C1 segment of cervical spinal cord (tissue), 14 donors: ENCODE measurements around the gene ATP6V1C2.
"Not testable (repeated sequence)": the region's sequence is repeated elsewhere in the genome, so short reads cannot be mapped to it uniquely, and the experiment has no call there.

ENCODE experiments used
- DNase-seq, 14 donors: peaks; one replicate each; lab custom pipeline; 2025; lab: John Stamatoyannopoulos, UW

Gene ATP6V1C2

DNA sequence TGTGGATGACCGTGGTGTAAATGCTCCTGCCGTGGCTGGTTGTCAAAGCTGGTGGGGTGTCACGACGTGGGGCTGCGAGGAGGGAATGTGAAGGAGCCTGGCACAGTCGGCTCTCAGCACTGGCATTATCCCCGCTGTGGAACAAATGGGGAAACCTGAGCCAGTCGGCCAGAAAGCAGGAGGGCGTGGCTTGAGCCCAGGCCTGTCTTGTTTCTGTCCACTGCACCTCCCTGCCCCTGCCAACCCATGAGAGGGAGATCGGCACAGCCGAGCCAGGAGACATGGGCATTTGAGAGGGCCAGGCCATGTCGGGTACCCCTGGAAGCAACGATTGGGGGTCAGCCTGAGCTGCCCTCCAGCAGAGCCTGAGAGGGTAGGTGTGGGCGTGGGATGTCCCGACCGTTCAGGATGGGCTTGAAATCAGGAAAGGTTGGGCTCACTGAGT is 46.7 kb downstream of the ATP6V1C2 start:
- DNase-seq = no peak

- DNase-seq = no peak
Measured at GRCh38 chr2:10770956-10771750, 49.7 kb downstream of the ATP6V1C2 start.

- DNase-seq = no peak
Measured at GRCh38 chr2:10771786-10772185, 50.4 kb downstream of the ATP6V1C2 start.

DNA sequence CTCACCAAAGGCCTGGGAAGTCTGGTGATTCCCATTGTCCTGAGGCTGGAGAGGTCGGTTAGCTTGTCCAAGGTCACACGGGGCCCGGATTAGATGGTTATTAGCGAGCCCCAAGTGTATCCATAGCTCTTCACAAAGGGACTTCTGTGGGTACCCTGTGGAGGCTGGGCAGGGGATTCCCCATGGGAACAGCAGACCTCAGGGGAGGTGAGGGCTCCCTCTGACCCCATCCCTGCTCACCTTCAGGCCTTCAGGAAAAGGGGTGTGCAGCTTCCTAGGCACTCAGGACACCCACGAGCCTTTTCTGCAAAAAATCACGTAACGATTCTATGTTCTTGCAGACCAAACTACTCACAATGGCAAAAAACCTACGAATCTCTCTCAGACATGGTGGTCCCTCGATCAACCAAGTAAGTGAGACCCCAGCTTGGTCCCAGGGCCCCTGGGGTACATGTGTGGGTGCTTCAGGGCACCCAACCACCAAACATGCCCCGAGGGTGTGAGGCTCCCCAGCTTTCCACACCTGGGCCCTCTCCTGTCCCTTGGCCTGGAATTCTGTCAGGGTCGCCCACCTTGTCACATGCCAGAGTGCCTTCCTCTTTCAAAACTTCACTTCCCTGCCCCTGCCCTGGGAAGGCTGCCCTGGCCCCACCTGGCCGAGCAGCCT is 50.9 kb downstream of the ATP6V1C2 start:
- DNase-seq = no peak

DNA sequence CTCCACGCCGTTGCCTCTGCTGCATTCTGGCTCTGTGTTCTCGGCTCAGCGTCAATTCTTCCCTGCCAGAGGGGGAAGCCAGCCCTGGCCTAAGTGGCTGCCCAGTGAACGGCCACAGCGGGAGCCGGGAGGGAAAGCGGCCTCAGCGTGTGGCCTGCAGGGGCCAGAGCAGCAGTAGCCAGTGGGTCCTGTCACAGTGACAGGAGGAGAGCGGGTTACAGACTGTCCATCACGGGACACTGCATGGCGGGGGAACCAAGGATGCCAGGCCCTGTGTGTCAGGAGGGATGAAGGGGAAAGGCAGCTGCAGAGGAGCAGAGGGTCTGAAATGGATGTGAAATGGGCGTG is 51.4 kb downstream of the ATP6V1C2 start:
- DNase-seq = no peak

GRCh38 chr2:10773821-10774341 is 52.5 kb downstream of the ATP6V1C2 start:
- DNase-seq = no peak

- DNase-seq = no peak
Measured at GRCh38 chr2:10774394-10774793, 53.0 kb downstream of the ATP6V1C2 start.

- no peak for DNase-seq
Measured at GRCh38 chr2:10775021-10775780, 53.8 kb downstream of the ATP6V1C2 start.

- DNase-seq = no peak
Measured at GRCh38 chr2:10775831-10776230, 54.4 kb downstream of the ATP6V1C2 start.

DNA sequence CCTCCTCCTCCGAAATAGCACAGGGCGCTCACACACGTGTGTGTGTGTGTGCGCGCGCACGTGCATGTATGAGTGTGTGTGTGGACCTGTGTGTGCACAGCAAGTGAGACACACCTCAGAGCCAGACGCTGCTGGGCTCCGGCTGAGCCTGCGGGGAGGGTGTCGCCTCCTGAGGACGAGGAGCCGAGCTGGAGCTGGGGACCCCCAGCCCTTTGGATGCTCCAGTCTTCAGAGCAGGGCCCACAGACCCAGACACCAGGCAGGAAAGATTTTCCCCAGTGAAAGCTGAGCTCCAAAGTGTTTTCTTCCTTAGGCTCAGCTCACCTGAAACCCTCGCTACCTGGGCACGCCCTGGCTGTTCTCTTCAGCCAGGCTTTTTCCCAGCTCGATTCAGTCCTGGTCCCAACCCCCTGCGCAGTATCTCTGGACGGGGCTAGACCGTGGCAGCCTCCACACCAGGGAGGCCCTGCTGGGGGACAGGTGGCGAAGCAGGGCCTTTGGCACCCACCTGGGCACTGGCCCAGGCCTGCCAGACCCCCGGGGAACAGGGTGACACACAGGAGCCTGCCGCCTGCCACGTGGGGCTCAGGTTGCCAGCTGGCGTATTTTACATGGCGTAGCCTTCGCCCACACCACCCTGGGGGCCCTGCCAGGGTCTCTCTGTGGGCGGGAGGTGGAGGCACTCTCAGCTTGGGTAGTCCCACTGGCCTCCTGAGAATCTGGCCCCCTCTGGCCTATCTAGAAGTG is 55.0 kb downstream of the ATP6V1C2 start:
- DNase-seq = no peak

DNA sequence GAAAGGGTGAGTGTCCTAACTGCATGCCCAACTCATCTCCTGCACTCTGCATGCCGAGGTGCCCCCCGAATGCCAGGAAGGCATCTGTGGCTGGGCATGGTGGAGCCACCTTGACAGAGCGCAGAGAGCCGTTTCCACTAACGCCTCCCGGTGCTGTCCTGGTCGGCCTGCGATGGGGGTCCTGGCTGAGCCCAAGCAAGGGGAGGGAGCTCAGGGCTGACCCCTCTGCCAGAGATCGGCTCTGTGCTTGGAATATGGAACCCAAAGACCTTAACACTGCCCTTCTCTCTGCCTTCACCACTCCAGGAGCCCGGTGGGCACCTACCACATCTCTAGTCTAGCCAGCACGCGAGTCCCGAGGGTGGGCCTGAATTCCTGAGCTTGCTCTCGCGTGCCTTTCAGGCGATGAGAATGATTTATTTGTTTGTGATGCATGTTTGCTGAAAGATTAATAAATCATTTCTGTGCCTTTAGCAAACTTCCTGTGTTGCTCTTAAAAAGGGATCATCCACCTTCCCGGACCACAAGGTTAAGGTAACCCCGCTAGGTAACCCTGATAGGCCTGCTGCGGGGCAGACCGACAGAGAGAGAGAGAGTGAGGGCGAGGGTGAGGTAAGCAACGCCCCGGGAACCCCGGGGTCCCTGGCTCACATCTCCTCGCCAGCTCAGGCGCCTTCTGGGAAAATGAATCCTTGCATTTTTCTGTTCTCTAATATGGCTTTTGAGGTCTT is 55.8 kb downstream of the ATP6V1C2 start:
- DNase-seq = no peak

- DNase-seq = no peak
Measured at GRCh38 chr2:10777842-10778723, 56.7 kb downstream of the ATP6V1C2 start.

GRCh38 chr2:10778724-10779115 is 57.3 kb downstream of the ATP6V1C2 start:
- DNase-seq = no peak

DNA sequence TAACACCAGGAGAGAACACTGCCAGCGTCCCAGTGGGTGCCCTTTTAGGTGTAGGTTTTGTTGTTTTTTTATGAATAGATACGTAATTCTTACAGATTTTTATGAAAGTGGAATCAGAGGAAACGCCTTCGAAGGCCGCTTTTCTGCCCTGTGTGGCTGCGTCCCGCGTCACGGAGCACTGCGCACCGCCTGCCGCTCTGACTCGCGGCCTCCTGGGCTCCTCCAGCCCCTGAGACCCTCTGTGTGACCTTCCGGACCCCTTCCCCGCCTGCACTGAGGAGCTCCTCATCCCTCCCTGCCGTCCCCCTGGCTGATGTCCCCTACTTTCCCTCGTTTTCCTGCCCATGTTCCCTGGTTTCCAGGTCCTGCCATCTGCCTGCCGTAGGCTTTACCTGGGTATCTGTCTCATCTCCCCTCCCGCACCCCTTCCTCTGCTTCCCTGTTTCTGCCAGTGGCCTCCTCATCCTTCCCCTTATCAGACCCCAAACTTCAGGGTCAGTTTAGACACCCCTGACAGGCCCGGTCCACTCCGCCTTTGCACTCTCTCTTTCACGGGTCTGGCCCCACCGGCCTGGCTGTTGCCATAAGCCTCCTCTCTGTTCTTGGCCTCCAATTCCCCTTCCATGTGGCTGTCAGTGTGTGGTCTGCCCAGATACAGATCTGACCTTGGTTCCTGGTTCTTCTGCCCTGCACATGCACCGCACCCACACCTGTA is 58.5 kb downstream of the ATP6V1C2 start:
- DNase-seq = no peak

DNA sequence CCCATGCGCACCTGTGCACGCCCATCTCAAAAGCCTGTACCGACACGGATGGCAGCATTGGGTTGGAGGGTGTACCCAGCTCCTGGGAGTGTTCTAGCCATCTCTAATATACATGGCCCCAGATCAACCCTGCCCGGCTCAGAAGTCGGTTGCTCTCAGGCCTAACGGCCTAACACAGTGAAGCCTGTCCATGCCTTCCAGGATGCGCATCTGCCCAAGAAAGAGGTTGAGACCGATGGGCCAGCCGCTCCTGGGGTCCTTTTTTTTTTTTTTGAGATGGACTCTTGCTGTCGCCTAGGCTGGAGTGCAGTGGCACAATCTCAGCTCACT is 59.0 kb downstream of the ATP6V1C2 start:
- DNase-seq = no peak

DNA sequence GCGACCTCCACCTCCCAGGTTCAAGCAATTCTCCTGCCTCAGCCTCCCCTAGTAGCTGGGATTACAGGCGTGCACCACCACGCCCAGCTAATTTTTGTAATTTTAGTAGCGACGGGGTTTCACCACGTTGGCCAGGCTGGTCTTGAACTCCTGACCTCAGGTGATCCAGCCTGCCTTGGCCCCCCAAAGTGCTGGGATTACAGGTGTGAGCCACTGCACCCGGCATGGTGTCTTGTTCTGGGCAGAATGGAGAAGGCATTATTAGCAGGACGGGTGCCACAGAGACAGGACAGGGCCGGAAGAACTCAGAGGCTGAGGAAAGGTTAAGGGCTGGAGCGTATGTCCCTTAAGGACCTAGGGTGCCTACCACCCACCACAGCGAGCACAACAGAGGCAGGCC is 59.4 kb downstream of the ATP6V1C2 start:
- DNase-seq = not testable (repeated sequence)

DNA sequence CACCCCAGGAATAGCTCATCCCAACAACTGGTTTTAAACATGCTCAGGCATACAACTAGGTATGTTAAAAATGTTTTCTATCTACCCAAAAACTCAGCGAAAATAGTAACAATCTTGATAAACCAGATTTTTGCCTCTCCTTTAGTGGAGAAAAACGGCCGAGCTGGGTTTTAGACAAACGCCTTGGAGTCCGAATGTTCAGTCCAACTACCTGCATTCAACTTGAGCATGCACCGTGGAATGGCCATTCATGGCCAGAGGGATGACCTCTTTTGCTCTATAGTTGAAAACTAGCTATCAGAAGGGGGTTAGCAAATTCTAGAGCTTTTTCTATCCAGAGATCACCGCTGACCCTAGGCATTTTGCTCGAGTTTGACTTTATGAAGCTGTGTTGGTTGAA is 60.3 kb downstream of the ATP6V1C2 start:
- DNase-seq = no peak

GRCh38 chr2:10783421-10783820 is 62.0 kb downstream of the ATP6V1C2 start:
- no peak for DNase-seq

- no peak for DNase-seq
Measured at GRCh38 chr2:10784719-10785118, 63.3 kb downstream of the ATP6V1C2 start.
